ENCODE measurements around the gene TUG1.

The TUG1 gene

GRCh38 chr22:30968924-30969531 lies at the start of gene TUG1:
Gene TUG1 (plus strand): TSS chr22:30969265.
- DNase-seq (ENCODE audit: low read depth in 3 of 3), result peak; percentile 96 to 97 (median 96)

- DNase-seq (ENCODE audit: low read depth in 3 of 3), result no peak
Measured at GRCh38 chr22:30919973-30920372, 49.1 kb upstream of the TUG1 start.

GRCh38 chr22:30920407-30920806 lies 48.7 kb upstream of the TUG1 start:
- peak; percentile 70 to 73 (median 71) for DNase-seq (ENCODE audit: low read depth in 3 of 3)

GRCh38 chr22:30921108-30921507 lies 48.0 kb upstream of the TUG1 start:
- no peak for DNase-seq (ENCODE audit: low read depth in 3 of 3)

GRCh38 chr22:30922151-30922611 lies 46.9 kb upstream of the TUG1 start:
- peak; percentile 49 to 73 (median 58) for DNase-seq (ENCODE audit: low read depth in 3 of 3)

- no peak for DNase-seq (ENCODE audit: low read depth in 3 of 3)
Measured at GRCh38 chr22:30923168-30923900, 45.7 kb upstream of the TUG1 start.

GRCh38 chr22:30925667-30926066 lies 43.4 kb upstream of the TUG1 start:
- DNase-seq (ENCODE audit: low read depth in 3 of 3), result no peak

- DNase-seq (ENCODE audit: low read depth in 3 of 3), result no peak
Measured at GRCh38 chr22:30926706-30927105, 42.4 kb upstream of the TUG1 start.

- no peak for DNase-seq (ENCODE audit: low read depth in 3 of 3)
Measured at GRCh38 chr22:30927806-30928205, 41.3 kb upstream of the TUG1 start.

GRCh38 chr22:30928401-30928800 lies 40.7 kb upstream of the TUG1 start:
- DNase-seq (ENCODE audit: low read depth in 3 of 3), result no peak

GRCh38 chr22:30930228-30930627 lies 38.8 kb upstream of the TUG1 start:
- no peak for DNase-seq (ENCODE audit: low read depth in 3 of 3)

- DNase-seq (ENCODE audit: low read depth in 3 of 3), result no peak
Measured at GRCh38 chr22:30931541-30932300, 37.3 kb upstream of the TUG1 start.

- DNase-seq (ENCODE audit: low read depth in 3 of 3), result no peak
Measured at GRCh38 chr22:30932661-30933060, 36.4 kb upstream of the TUG1 start.

- DNase-seq (ENCODE audit: low read depth in 3 of 3), result no peak
Measured at GRCh38 chr22:30933457-30933856, 35.6 kb upstream of the TUG1 start.

- DNase-seq (ENCODE audit: low read depth in 3 of 3), result no peak
Measured at GRCh38 chr22:30934053-30934452, 35.0 kb upstream of the TUG1 start.

- peak in 1 of 3 donors; percentile 10 for DNase-seq (ENCODE audit: low read depth in 3 of 3)
Measured at GRCh38 chr22:30940685-30941362, 28.2 kb upstream of the TUG1 start.

- no peak for DNase-seq (ENCODE audit: low read depth in 3 of 3)
Measured at GRCh38 chr22:30941363-30941740, 27.7 kb upstream of the TUG1 start.

- DNase-seq (ENCODE audit: low read depth in 3 of 3), result no peak
Measured at GRCh38 chr22:30943368-30943767, 25.7 kb upstream of the TUG1 start.

GRCh38 chr22:30944986-30945385 lies 24.1 kb upstream of the TUG1 start:
- no peak for DNase-seq (ENCODE audit: low read depth in 3 of 3)

- DNase-seq (ENCODE audit: low read depth in 3 of 3), result no peak
Measured at GRCh38 chr22:30945653-30946052, 23.4 kb upstream of the TUG1 start.

- no peak for DNase-seq (ENCODE audit: low read depth in 3 of 3)
Measured at GRCh38 chr22:30946354-30946753, 22.7 kb upstream of the TUG1 start.

GRCh38 chr22:30947173-30947815 lies 21.8 kb upstream of the TUG1 start:
- DNase-seq (ENCODE audit: low read depth in 3 of 3), result no peak
